Measurements from ENCODE around the gene KLHDC10.
A peak's percentile ranks its signal among the peaks of the same experiment; 100 is the strongest.
"Not testable (repeated sequence)": the region's sequence is repeated elsewhere in the genome, so short reads cannot be mapped to it uniquely, and the experiment has no call there.

KLHDC10 gene

DNA sequence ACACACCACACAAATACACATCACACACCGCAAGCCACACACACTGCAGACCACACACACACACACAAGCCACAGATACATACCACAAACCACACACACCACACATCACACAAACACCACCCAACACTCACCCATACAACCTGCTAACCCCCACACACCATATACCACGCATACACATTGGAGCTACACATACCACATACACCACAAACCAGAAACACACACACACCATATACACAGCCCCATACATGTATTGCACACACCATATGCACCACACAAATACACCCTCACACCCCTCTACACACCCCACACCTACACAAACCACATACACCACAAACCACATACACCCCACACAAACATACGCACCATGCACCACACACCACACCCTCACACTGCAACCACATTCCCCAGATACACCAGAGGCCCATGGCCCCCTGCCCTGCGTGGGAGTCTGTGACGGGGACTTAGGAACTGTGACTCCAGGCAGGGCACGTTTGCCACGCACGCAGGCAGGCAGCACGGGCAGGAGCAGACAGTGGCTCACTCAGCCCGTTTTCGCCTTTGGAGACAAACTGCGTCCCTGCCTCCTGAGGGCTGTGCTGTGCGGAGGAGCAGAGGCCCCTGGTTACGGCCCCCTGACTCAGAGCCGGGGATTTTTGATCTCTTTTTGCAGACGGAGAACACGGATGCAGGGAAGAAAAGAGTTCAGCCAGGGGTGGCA is 82.3 kb downstream of the KLHDC10 start:
- no peak for DNase-seq (ENCODE audit: low read depth in 1 of 2, low spot score in 1 of 2)

- no peak for DNase-seq (ENCODE audit: low read depth in 1 of 2, low spot score in 1 of 2)
Observed at GRCh38 chr7:130153211-130153908, 83.0 kb downstream of the KLHDC10 start.

- no peak for DNase-seq (ENCODE audit: low read depth in 1 of 2, low spot score in 1 of 2)
Observed at GRCh38 chr7:130154131-130154500, 83.8 kb downstream of the KLHDC10 start.

DNA sequence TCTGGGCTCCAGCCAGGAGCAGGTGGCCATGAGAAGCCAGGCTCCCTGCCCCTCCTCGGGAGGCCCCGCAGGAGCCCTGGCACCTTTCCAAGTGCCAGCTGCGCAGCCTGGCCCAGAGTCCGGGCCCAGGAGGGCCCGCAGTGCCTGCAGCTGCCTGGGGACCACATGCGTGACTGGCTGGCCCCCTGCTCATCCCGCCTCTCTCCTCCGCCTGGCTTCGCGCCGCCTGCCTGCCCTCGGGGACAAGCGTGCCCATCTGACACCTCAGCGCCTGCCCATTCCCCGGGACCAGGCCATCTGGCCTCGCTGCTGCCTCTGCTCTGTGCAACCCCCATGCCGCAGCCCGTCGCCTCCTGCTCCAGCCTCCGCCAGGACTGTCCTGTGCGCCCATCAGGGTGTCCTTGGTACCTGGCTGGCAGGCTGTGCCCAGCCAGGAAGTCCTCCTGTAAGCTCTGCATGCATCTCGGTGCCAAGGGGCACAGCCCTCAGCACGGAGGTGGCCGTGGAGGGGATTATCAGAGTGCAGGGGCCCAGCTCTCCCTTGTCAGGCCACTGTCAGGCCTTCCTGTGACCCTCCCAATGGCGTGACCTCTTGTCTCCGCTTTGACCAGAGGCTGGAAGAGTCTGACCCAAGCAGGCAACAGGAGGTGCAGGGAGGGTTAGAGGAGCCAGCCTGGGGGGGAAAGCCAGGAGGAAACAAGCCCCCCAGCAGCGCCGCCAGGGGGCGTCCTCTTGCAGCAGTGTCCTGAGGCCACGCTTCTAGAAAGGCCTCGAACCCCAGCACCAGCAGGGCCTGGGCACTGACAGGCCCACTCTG is 84.4 kb downstream of the KLHDC10 start:
- no peak for DNase-seq (ENCODE audit: low read depth in 1 of 2, low spot score in 1 of 2)

DNA sequence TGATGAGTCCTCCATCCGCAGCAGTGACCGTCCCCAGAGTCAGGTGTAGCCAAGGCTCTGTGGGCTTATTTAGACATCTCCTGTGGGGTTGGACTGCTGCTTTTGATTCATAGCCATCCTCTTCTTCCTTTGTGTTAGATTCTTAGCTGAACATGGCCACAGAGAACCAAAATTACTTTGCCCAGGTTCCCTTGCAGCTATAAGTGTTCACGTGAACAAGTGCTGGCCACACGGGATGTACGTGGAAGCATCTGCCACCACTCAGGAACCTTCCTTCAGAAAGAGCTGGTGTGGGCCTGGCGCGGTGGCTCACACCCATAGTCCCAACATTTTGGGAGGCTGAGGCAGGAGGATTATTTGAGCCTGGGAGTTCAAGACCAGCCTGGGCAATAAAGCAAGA is 85.8 kb downstream of the KLHDC10 start:
- DNase-seq (ENCODE audit: low read depth in 1 of 2, low spot score in 1 of 2): no peak

DNA sequence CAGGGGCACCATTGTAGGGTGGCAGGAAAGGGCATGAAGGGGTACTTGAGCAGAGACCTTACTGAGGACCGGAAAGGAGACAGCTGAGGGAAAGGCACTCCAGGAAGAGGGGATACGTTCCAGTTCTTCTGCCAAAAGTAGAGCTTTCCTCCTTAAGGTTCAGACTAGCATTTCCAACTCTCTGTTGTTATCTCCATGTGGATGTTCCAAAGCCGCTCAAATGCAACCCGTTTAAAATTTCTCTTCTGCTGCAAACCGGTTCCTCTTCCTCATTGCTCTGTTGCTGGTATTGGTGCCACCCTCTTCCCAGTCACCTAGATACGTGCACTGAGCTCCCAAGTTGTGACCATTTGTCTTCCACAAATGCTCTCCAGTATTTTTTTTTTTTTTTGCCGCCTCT is 87.4 kb downstream of the KLHDC10 start:
- DNase-seq (ENCODE audit: low read depth in 1 of 2, low spot score in 1 of 2): no peak

DNA sequence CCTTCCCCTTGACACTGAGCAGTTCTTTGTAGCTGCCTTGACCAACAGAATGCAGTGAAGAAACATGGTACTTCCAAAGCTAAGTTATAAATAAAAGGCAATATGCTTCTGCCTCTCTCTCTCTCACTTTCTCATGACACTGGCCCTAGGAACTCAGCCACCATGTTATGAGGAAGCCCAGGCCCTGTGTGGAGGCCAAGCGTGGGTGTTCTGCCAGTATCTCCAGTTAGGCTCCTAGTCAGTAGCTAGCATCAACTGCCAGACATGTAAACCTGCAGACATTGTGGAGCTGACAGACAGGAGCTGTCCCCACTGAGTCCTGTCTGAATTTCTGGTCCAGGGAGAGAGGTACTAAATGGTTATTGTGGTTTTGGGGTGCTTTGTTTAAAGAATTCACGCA is 89.7 kb downstream of the KLHDC10 start:
- no peak for DNase-seq (ENCODE audit: low read depth in 1 of 2, low spot score in 1 of 2)

DNA sequence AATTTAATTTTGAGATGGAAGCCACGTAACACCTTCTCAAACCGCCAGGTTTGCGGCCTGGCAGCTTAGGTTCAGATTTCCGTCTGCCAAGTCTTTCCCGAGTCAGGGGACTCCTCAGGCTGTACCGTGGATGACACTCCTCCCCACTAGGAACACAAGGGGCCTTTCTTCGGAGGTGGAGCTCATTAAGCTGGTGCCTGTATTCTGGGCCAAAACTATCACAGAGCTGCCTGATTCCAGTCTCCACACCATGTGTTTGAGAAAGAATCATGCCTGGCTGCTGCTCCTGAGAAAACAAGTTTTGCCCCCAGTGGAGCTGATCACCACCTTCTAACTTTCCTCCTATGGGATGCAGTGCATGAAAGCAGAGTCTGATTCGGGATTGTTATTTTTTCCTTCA is 90.1 kb downstream of the KLHDC10 start:
- no peak for DNase-seq (ENCODE audit: low read depth in 1 of 2, low spot score in 1 of 2)

DNA sequence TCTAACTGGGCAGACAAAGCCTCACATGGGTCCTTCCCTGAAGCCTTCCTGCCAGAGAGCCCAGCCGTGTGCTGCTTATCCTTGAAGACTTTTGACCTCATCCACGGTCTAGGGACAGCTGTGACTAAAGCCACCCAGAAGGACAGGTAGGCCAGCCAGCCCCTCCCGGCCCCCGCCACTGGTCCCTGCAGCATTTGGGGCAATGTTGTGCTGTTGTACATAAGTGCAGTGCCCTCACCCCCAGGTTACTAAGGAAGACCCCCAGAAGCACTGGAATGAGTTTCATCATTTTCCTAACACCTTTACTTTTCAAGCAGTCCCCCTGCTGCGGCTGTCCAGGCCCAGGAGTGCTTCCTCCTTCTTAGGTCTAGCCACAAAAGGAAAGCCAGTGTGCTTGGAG is 91.9 kb downstream of the KLHDC10 start:
- DNase-seq (ENCODE audit: low read depth in 1 of 2, low spot score in 1 of 2): no peak

- DNase-seq (ENCODE audit: low read depth in 1 of 2, low spot score in 1 of 2): no peak
Observed at GRCh38 chr7:130174237-130174959, 104.1 kb downstream of the KLHDC10 start.

DNA sequence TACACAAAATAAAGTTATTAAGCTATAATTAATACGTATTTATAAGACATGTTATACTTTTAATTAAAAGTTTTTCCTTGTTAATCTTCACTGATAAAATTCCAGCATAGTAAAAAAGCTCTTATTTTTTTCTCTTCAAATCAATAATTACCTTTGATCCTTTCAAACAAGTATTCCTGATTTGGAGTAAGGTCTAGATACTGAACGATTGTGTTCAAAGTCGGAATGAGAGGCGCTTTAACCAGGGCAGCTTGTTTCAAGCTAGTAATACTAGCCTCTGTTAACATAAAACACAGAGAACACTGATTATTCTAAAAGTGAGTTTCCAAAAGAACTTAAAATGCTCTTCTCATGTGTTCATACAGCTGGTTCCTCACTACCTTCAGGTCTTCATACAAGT is 107.9 kb downstream of the KLHDC10 start:
- no peak for DNase-seq (ENCODE audit: low read depth in 1 of 2, low spot score in 1 of 2)

- no peak for DNase-seq (ENCODE audit: low read depth in 1 of 2, low spot score in 1 of 2)
Observed at GRCh38 chr7:130179631-130180030, 109.3 kb downstream of the KLHDC10 start.

- DNase-seq (ENCODE audit: low read depth in 1 of 2, low spot score in 1 of 2): peak in 1 of 2 donors; percentile 43
Observed at GRCh38 chr7:130180571-130181262, 110.4 kb downstream of the KLHDC10 start.

GRCh38 chr7:130181263-130181605 is 110.9 kb downstream of the KLHDC10 start:
- DNase-seq (ENCODE audit: low read depth in 1 of 2, low spot score in 1 of 2): no peak

DNA sequence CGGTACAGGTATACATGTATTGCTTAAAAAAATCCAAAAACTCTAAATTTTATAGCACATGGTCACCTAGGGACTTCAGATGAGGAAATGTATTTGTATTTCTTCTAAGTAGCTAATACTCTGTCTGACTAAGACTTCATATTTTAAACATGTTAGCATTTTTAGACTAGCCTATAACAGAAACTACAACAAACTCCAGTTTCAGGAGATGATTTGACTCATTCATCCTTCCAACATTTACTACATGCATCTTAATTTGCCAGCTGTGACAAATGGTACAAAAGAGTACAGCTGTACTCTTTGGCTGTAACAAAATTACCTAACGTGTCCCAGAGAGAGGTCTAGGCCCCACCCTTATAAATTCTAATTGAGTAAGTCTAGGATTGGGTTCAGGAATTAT is 112.7 kb downstream of the KLHDC10 start:
- no peak for DNase-seq (ENCODE audit: low read depth in 1 of 2, low spot score in 1 of 2)

- not testable (repeated sequence) for DNase-seq (ENCODE audit: low read depth in 1 of 2, low spot score in 1 of 2)
Observed at GRCh38 chr7:130184349-130184748, 114.0 kb downstream of the KLHDC10 start.
